Head of caudate nucleus (tissue), 42 donors: ENCODE results near the gene PAGR1.
"Not testable (repeated sequence)": the region's sequence is repeated elsewhere in the genome, so short reads cannot be mapped to it uniquely, and the experiment has no call there.

Source experiments
- DNase-seq, 42 donors: peaks; one replicate each; pipeline versions ENCODE4 v3.0.0 to v3.0.0-alpha.2; 2020 to 2021; ENCODE audit warnings: mixed read lengths in 7 of 42
- intact Hi-C: fragments of 100-400 bp; cut with DNase I; formaldehyde crosslinking; loops from one replicate; pipeline ENCODE4 v1.15.0; 2022

The PAGR1 gene

GRCh38 chr16:29790949-29791844 is 24.8 kb upstream of the PAGR1 start:
- peak in 5 of 42 donors; percentile 5 to 39 (median 17) for DNase-seq
- intact Hi-C loops, result no loop called here

DNA sequence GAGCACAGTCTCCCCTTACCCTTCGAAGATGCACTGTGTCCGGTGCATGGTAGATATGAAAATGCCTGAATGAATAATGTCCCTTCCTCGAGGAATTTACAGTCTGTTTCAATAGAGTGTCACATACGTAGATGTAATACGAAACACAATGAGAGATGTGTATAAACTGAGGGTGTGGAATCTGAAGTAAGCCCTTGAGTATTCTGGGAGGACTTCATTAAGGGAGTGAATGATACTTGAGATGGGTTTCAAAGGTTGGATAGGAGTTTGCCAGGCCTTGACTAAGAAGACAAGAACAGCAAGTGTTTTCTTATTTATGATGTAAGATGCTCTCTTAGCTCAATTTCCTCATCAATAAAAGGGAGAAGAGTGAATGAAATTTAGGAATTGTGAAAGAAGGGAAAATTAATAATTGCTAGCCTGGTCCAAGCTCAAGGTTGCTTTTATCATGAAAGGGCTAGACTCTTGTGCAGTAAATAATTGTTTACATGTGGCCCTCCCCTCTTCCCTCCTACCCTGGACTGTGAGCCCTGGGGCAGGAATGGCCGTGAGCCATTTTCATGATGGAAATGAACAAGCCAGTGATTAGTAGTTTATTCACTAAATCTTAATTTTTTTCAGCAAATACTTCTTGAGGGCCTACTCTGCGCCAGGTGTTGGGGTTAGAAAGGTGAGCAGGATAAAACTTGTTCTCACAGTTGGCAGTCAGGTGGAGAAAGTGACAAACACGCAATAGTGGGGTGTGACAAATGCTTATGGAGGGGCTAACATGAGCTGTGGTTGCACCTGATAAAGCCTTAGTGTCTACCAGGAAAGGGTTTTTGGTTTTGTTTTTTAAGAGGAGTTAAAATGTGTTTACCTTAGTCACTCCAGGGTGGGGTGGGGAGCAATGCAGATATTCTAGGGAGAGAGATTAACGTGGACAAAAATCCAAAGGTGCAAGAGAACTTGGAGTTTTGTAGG is 23.8 kb upstream of the PAGR1 start:
- intact Hi-C loops, result no loop called here

DNA sequence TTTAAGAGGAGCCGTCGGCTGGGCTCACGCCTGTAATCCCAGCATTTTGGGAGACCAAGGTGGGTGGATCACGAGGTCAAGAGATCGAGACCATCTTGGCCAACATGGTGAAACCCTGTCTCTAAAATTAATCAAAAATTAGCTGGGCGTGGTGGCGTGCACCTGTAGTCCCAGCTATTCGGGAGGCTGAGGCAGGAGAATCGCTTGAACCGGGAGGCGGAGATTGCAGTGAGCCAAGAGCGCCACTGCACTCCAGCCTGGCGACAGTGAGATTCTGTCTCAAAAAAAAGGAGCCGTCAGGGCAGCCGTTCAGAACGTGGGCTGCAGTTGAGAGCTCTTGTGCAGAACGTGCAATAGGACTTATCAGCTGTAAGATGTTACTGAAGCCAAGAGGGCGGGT is 22.8 kb upstream of the PAGR1 start:
- DNase-seq, intact Hi-C loops: not testable (repeated sequence)

More for the DNA sequence above, 23.8 kb upstream of the PAGR1 start:
- DNase-seq, result no peak

GRCh38 chr16:29794231-29794710 is 21.7 kb upstream of the PAGR1 start:
- DNase-seq, result no peak
- intact Hi-C loops, result no loop called here

GRCh38 chr16:29802416-29802935 is 13.5 kb upstream of the PAGR1 start:
- intact Hi-C loops, result no loop called here
- no peak for DNase-seq

DNA sequence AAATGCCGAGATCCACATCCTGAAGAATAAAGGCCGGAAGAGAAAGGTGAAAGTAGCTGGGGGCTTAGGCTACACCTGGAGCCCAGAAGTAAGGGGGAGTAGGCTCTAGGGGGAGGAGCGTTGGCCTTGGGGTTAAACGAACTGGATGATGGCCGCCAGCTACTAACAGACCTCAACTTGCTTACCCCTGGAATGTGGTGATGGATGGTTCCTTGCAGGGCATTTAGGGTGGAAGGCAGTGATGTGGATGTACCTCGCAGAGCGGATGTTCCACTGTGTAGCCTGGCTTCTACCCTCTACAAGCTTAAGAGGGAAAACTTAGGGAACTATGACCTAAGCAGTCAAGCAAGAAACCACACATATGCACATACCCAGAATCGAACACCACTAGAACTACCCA is 11.9 kb upstream of the PAGR1 start:
- intact Hi-C loops, result no loop called here
- DNase-seq, result no peak

- DNase-seq, result peak in 16 of 42 donors; percentile 27 to 59 (median 46)
- intact Hi-C loops, result no loop called here
Observed at GRCh38 chr16:29804455-29805231, 11.3 kb upstream of the PAGR1 start.

- intact Hi-C loops, result no loop called here
- DNase-seq, result peak; percentile 95 to 99 (median 98)
Observed at GRCh38 chr16:29805232-29806098, 10.5 kb upstream of the PAGR1 start.

DNA sequence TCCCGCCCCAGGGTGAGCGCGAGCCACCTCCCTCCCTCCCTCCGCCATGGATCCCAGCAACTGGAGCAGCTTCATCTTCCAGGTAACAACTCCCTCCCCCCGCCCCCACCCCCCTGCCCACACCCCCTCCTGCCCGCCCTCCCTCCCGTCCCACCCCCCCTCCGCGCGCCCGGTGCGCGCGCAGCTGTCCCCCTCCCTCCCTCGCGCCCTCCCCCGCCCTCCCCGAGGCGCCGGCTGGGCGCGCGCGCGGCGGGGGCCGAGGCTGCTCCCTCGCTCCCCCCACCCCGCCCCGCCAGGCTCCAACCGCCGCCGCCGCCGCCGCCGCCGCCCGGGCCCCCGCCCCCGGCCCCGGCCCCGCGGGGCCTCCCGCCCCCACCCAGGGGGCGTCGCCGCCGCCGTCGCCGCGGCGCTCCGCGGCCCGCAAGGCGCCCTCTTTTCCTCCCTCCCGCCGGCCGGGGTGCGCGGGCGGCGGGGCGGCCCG is 9.8 kb upstream of the PAGR1 start, which contains the start of gene MAZ:
MAZ (plus strand) TSS at position 431 of the 481 bp plus-strand sequence. CDS start 173 bp downstream, outside the sequence.
- peak in 29 of 42 donors; percentile 58 to 86 (median 72) for DNase-seq
- intact Hi-C loops, result no loop called here

DNA sequence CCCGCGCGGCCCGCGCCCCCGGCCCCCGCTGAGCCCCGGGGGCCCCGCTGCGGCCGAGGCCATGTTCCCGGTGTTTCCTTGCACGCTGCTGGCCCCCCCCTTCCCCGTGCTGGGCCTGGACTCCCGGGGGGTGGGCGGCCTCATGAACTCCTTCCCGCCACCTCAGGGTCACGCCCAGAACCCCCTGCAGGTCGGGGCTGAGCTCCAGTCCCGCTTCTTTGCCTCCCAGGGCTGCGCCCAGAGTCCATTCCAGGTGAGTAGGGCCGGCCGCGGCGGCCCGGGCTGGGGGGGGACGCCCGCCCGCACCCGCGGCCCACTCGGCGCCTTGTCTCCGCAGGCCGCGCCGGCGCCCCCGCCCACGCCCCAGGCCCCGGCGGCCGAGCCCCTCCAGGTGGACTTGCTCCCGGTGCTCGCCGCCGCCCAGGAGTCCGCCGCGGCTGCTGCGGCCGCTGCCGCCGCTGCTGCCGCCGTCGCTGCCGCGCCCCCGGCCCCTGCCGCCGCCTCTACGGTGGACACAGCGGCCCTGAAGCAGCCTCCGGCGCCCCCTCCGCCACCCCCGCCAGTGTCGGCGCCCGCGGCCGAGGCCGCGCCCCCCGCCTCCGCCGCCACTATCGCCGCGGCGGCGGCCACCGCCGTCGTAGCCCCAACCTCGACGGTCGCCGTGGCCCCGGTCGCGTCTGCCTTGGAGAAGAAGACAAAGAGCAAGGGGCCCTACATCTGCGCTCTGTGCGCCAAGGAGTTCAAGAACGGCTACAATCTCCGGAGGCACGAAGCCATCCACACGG is 9.1 kb upstream of the PAGR1 start:
- DNase-seq, result peak in 17 of 42 donors; percentile 12 to 71 (median 48)
- intact Hi-C loops, result no loop called here

DNA sequence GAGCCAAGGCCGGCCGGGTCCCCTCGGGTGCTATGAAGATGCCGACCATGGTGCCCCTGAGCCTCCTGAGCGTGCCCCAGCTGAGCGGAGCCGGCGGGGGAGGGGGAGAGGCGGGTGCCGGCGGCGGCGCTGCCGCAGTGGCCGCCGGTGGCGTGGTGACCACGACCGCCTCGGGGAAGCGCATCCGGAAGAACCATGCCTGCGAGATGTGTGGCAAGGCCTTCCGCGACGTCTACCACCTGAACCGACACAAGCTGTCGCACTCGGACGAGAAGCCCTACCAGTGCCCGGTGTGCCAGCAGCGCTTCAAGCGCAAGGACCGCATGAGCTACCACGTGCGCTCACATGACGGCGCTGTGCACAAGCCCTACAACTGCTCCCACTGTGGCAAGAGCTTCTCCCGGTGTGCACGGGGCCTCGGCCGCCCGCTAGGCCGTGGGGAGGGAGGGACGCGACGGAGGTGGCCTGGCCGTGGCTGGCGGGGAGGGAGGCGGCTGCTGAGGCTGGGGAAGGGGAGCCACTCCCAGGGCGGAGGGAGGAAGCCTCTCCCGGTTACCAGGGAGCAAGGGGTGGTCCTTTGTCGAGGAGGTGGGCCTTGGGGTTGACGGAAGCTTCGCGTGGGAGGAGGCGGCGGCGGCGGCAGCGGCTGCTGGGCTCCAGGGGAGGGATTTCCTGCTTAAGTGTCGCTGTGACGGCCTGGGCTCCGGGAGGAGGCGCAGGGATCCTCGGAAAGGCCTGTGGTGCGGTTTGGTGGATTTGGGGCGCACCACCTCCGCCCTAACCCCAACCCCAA is 8.3 kb upstream of the PAGR1 start:
- DNase-seq, result peak; percentile 74 to 94 (median 89)
- intact Hi-C loops, result no loop called here

- intact Hi-C loops, result no loop called here
- peak in 2 of 42 donors; percentile 19 to 21 for DNase-seq
Observed at GRCh38 chr16:29808219-29808900, 7.6 kb upstream of the PAGR1 start.

- intact Hi-C loops, result no loop called here
- peak in 1 of 42 donors; percentile 31 for DNase-seq
Observed at GRCh38 chr16:29809031-29809747, 6.8 kb upstream of the PAGR1 start.
